SK-N-SH treated with all-trans-retinoic acid at 6 μM for 48 hours (cell line): Measurements from ENCODE around the gene GUK1.

ENCODE experiments used
- ATAC-seq: fragments of 200-7000 bp; cut with Tn5 transposase; 3 replicates; pipeline ENCODE4 v1.9.1; 2020; ENCODE audit warnings: mild to moderate bottlenecking, moderate library complexity
- ARNTL ChIP-seq: fragments of 450-650 bp; formaldehyde crosslinking; IDR thresholded peaks from 2 replicates; pipeline ENCODE4 v1.5.0; 2020; ENCODE audit warnings: low read depth, mild to moderate bottlenecking, moderate library complexity, borderline replicate concordance
- CSDC2 ChIP-seq: fragments of 250-450 bp; sonication (Bioruptor Pico); IDR thresholded peaks from 2 replicates; pipeline ENCODE4 v1.5.0; 2020; ENCODE audit warnings: mild to moderate bottlenecking, moderate library complexity
- CSRNP3 ChIP-seq: fragments of 250-450 bp; sonication (Bioruptor Pico); IDR thresholded peaks from 2 replicates; pipeline ENCODE4 v1.5.1; 2021; ENCODE audit warnings: mild to moderate bottlenecking, moderate library complexity
- ESRRG ChIP-seq: fragments of 250-450 bp; sonication (Bioruptor Pico); IDR thresholded peaks from 2 replicates; pipeline ENCODE4 v1.6.1; 2021; ENCODE audit warnings: mild to moderate bottlenecking
- GLIS3 ChIP-seq: fragments of 250-450 bp; sonication (Bioruptor Pico); IDR thresholded peaks from 2 replicates; pipeline ENCODE4 v1.5.0; 2020; ENCODE audit warnings: mild to moderate bottlenecking, moderate library complexity
- ISL1 ChIP-seq: fragments of 250-450 bp; sonication (Bioruptor Pico); IDR thresholded peaks from 2 replicates; pipeline ENCODE4 v2.1.2; 2022; ENCODE audit warnings: mild to moderate bottlenecking, moderate library complexity
- OSR1 ChIP-seq: fragments of 250-450 bp; sonication (Bioruptor Pico); IDR thresholded peaks from 2 replicates; pipeline ENCODE4 v1.8.0; 2022; ENCODE audit warnings: moderate library complexity, mild to moderate bottlenecking, inconsistent platforms
- PATZ1 ChIP-seq: fragments of 250-450 bp; sonication (Bioruptor Pico); IDR thresholded peaks from 2 replicates; pipeline ENCODE4 v1.8.0; 2020; ENCODE audit warnings: mild to moderate bottlenecking, moderate library complexity, borderline replicate concordance
- PPARA ChIP-seq: fragments of 250-450 bp; sonication (Bioruptor Pico); IDR thresholded peaks from 2 replicates; pipeline ENCODE4 v1.5.0; 2020; ENCODE audit warnings: mild to moderate bottlenecking, borderline replicate concordance
- SNAI2 ChIP-seq: fragments of 250-450 bp; sonication (Bioruptor Pico); IDR thresholded peaks from 2 replicates; pipeline ENCODE4 v1.5.0; 2020; ENCODE audit warnings: mild to moderate bottlenecking, moderate library complexity
- TCF4 ChIP-seq: fragments of 250-450 bp; sonication (Bioruptor Pico); IDR thresholded peaks from 2 replicates; pipeline ENCODE4 v1.8.0; 2021; ENCODE audit warnings: mild to moderate bottlenecking, moderate library complexity, borderline replicate concordance
- TOX ChIP-seq: fragments of 250-450 bp; sonication (Bioruptor Pico); IDR thresholded peaks from 2 replicates; pipeline ENCODE4 v1.8.0; 2021; ENCODE audit warnings: mild to moderate bottlenecking, moderate library complexity, borderline replicate concordance
- TSHZ2 ChIP-seq: fragments of 250-450 bp; sonication (Bioruptor Pico); IDR thresholded peaks from 2 replicates; pipeline ENCODE4 v1.5.0; 2020; ENCODE audit warnings: mild to moderate bottlenecking, moderate library complexity
- ZC3H10 ChIP-seq: fragments of 250-450 bp; sonication (Bioruptor Pico); IDR thresholded peaks from 2 replicates; pipeline ENCODE4 v1.5.1; 2021; ENCODE audit warnings: mild to moderate bottlenecking, moderate library complexity
- ZFP3 ChIP-seq: fragments of 250-450 bp; sonication (Bioruptor Pico); IDR thresholded peaks from 2 replicates; pipeline ENCODE4 v1.5.0; 2020; ENCODE audit warnings: mild to moderate bottlenecking, moderate library complexity
- ZNF565 ChIP-seq: fragments of 450-650 bp; formaldehyde crosslinking; conservative IDR thresholded peaks from 2 replicates; pipeline ENCODE4 v1.5.0; 2020; ENCODE audit warnings: low read depth, mild to moderate bottlenecking, moderate library complexity
- ZNF70 ChIP-seq: fragments of 450-650 bp; formaldehyde crosslinking; IDR thresholded peaks from 2 replicates; pipeline ENCODE4 v1.5.0; 2020; ENCODE audit warnings: mild to moderate bottlenecking, moderate library complexity
- ZNF8 ChIP-seq: fragments of 450-650 bp; formaldehyde crosslinking; IDR thresholded peaks from 2 replicates; pipeline ENCODE4 v1.5.0; 2020; ENCODE audit warnings: mild to moderate bottlenecking, moderate library complexity
- TF ChIP-seq, protein P1 (sequence below): fragments of 250-450 bp; sonication (Bioruptor Pico); IDR thresholded peaks from 2 replicates; pipeline ENCODE4 v1.8.0; 2021; ENCODE audit warnings: low read depth, mild to moderate bottlenecking, moderate library complexity, borderline replicate concordance

Gene GUK1

GRCh38 chr1:228176024-228176395 is 35.9 kb downstream of the GUK1 start:
- TF ChIP-seq GLIS3 (CRISPR knock-in tag) (no peak), PPARA (no peak), TOX (CRISPR knock-in tag) (no peak), CSDC2 (CRISPR knock-in tag) (no peak), OSR1 (CRISPR knock-in tag) (no peak), ARNTL (CRISPR knock-in tag) (no peak), ZNF565 (CRISPR knock-in tag) (no peak), ZNF70 (CRISPR knock-in tag) (no peak), TCF4 (CRISPR knock-in tag) (no peak), SNAI2 (CRISPR knock-in tag) (no peak), ZC3H10 (no peak), TSHZ2 (CRISPR knock-in tag) (no peak), ESRRG (CRISPR knock-in tag) (no peak), CSRNP3 (no peak), PATZ1 (CRISPR knock-in tag) (no peak), ZFP3 (no peak), ZNF8 (CRISPR knock-in tag) (no peak), ISL1 (CRISPR knock-in tag) (no peak)
- TF ChIP-seq, protein P1, sequence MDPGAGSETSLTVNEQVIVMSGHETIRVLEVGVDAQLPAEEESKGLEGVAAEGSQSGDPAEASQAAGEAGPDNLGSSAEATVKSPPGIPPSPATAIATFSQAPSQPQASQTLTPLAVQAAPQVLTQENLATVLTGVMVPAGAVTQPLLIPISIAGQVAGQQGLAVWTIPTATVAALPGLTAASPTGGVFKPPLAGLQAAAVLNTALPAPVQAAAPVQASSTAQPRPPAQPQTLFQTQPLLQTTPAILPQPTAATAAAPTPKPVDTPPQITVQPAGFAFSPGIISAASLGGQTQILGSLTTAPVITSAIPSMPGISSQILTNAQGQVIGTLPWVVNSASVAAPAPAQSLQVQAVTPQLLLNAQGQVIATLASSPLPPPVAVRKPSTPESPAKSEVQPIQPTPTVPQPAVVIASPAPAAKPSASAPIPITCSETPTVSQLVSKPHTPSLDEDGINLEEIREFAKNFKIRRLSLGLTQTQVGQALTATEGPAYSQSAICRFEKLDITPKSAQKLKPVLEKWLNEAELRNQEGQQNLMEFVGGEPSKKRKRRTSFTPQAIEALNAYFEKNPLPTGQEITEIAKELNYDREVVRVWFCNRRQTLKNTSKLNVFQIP (CRISPR knock-in tag) = no peak
- ATAC-seq = no peak

DNA sequence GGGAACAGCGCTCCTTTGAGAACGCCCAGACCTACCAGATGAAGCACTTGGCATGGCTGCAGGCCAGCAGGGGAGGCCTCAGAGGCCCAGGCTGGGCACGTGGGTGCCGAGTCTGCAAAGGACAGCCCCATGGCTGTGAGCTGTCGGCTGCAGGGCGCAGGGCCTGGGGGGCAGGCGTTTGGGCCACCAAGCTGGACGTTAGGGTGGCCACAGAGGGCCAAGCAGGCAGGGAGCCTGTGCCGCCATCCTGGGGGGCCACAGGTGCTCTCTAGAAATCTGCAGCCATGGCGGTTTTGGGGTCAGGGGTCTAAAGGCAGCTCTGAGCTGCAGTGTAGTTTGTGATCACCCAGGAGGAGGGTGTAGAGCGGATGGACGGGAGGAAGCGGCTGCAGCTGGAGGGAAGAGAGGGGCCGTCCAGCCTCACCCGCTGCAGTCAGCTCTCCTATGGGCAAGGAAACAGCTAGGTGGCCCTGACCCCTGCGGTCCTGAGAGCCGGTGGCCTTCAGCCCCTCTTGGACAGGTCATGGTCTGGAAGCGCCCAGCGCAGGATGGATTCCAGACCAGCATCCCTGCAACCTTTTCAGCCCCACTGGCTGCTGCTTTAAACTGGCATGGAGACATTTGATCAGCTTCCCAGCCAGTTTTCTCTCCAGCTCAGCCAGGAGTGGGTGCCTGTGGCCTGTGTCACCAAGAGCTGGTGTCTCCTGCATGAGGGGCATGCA is 36.5 kb downstream of the GUK1 start:
- no peak for ATAC-seq
- TF ChIP-seq CSRNP3 = no peak
- no peak for TF ChIP-seq ISL1 (CRISPR knock-in tag)

GRCh38 chr1:228177183-228177475 is 37.0 kb downstream of the GUK1 start:
- TF ChIP-seq ISL1 (CRISPR knock-in tag) = no peak
- no peak for TF ChIP-seq TOX (CRISPR knock-in tag)
- no peak for TF ChIP-seq ZNF70 (CRISPR knock-in tag)
- TF ChIP-seq ARNTL (CRISPR knock-in tag) = no peak
- no peak for TF ChIP-seq ZNF8 (CRISPR knock-in tag)
- no peak for TF ChIP-seq PATZ1 (CRISPR knock-in tag)
- TF ChIP-seq TSHZ2 (CRISPR knock-in tag) = no peak
- TF ChIP-seq, all 23 proteins: peak for 0
- ATAC-seq = no peak
